HepG2 (cell line): ENCODE measurements around the gene PSENEN. TPM values are rescaled to one million over a fixed set of nuclear protein-coding genes. Genes with fewer than 3 reads are reported as not detected.

Experiments
- BCL3 ChIP-seq: sonication (generic); formaldehyde crosslinking; IDR thresholded peaks from 2 replicates; pipeline ENCODE4 v1.5.1; 2020; ENCODE audit warnings: mild to moderate bottlenecking, missing genetic modification reagents, moderate library complexity
- DMTF1 ChIP-seq: sonication (generic); formaldehyde crosslinking; IDR thresholded peaks from 2 replicates; pipeline ENCODE4 v1.4.0; 2020; ENCODE audit warnings: mild to moderate bottlenecking, missing genetic modification reagents
- ERF ChIP-seq: IDR thresholded peaks from 2 replicates; pipeline ENCODE4 v1.6.1; 2018; ENCODE audit warnings: missing biosample characterization, missing genetic modification reagents
- GABPB1 ChIP-seq: IDR thresholded peaks from 2 replicates; pipeline ENCODE4 v1.6.1; 2016; ENCODE audit warnings: mild to moderate bottlenecking, missing genetic modification reagents, moderate library complexity, missing compliant biosample characterization
- SALL1 ChIP-seq: sonication (generic); formaldehyde crosslinking; IDR thresholded peaks from 2 replicates; pipeline ENCODE4 v1.8.0; 2022; ENCODE audit warnings: mild to moderate bottlenecking, missing genetic modification reagents
- SPEN ChIP-seq: sonication (generic); formaldehyde crosslinking; IDR thresholded peaks from 2 replicates; pipeline ENCODE4 v1.5.1; 2020; ENCODE audit warnings: low read depth, mild to moderate bottlenecking, missing genetic modification reagents
- STAG1 ChIP-seq: sonication (generic); formaldehyde crosslinking; IDR thresholded peaks from 2 replicates; pipeline ENCODE4 v1.4.0; 2020; ENCODE audit warnings: missing genetic modification reagents
- THAP11 ChIP-seq: IDR thresholded peaks from 2 replicates; pipeline ENCODE4 v1.6.1; 2016; ENCODE audit warnings: missing biosample characterization, missing genetic modification reagents
- UBTF ChIP-seq: sonication (generic); formaldehyde crosslinking; IDR thresholded peaks from 2 replicates; pipeline ENCODE4 v1.4.0; 2020; ENCODE audit warnings: mild to moderate bottlenecking, missing genetic modification reagents
- ZFX ChIP-seq: sonication (generic); formaldehyde crosslinking; IDR thresholded peaks from 2 replicates; pipeline ENCODE4 v1.4.0; 2020; ENCODE audit warnings: mild to moderate bottlenecking, low read depth, missing genetic modification reagents, moderate library complexity
- ZNF143 ChIP-seq: sonication (generic); formaldehyde crosslinking; IDR thresholded peaks from 2 replicates; pipeline ENCODE4 v1.4.0; 2020; ENCODE audit warnings: missing genetic modification reagents
- ZNF263 ChIP-seq: sonication (generic); formaldehyde crosslinking; IDR thresholded peaks from 2 replicates; pipeline ENCODE4 v1.4.0; 2020; ENCODE audit warnings: missing genetic modification reagents
- ZNF460 ChIP-seq: sonication (generic); formaldehyde crosslinking; IDR thresholded peaks from 2 replicates; pipeline ENCODE4 v1.5.1; 2020; ENCODE audit warnings: missing genetic modification reagents, mild to moderate bottlenecking, borderline replicate concordance
- polyA plus RNA-seq, 8 experiments: library from polyadenylated mRNA; depleted of rRNA in 3 of 8; stranded (reverse) in 7 of 8; unstranded in 1 of 8; fragments of >200 nt; fragmentation: Illumina TruSeq in 4 of 8; extraction: Trizol in 4 of 8; gene quantifications; 2 replicates each; pipeline versions ENCODE4 v1.2.1 to v1.2.3, GENCODE V29; 2011 to 2016; ENCODE audit warnings: low read depth in 4 of 8, missing spikeins in 1 of 8, mixed read lengths in 1 of 8; ENCODE audit not compliant: insufficient read depth in 1 of 8
- total RNA-seq, 5 experiments: library from RNA; depleted of rRNA; stranded (reverse); fragments of >200 nt; fragmentation: Illumina TruSeq; extraction: Trizol; gene quantifications; 2 replicates each; pipeline ENCODE4 v1.2.3, GENCODE V29; 2016; ENCODE audit warnings: low read depth in 1 of 5
- TF ChIP-seq, protein P1 (sequence below): sonication (generic); formaldehyde crosslinking; IDR thresholded peaks from 2 replicates; pipeline ENCODE4 v1.5.1; 2020; ENCODE audit warnings: mild to moderate bottlenecking, missing genetic modification reagents, moderate library complexity
- TF ChIP-seq, protein P2 (sequence below): sonication (generic); formaldehyde crosslinking; IDR thresholded peaks from 2 replicates; pipeline ENCODE4 v1.4.0; 2020; ENCODE audit warnings: missing genetic modification reagents

PSENEN gene
- total and polyA plus RNA-seq, 2 of the 13 experiments (the other 11 are each of a cell fraction or from before 2014, with no cell fraction given) = 16.9 to 34.2 TPM

- TF ChIP-seq STAG1 (CRISPR knock-in tag) = peak; percentile 72
- TF ChIP-seq THAP11 = peak; percentile 66
- TF ChIP-seq GABPB1 (CRISPR knock-in tag) = peak; percentile 32; the same call in 1 of the 2 replicates
- peak; percentile 72 for TF ChIP-seq ZFX (CRISPR knock-in tag)
- TF ChIP-seq, protein P1, sequence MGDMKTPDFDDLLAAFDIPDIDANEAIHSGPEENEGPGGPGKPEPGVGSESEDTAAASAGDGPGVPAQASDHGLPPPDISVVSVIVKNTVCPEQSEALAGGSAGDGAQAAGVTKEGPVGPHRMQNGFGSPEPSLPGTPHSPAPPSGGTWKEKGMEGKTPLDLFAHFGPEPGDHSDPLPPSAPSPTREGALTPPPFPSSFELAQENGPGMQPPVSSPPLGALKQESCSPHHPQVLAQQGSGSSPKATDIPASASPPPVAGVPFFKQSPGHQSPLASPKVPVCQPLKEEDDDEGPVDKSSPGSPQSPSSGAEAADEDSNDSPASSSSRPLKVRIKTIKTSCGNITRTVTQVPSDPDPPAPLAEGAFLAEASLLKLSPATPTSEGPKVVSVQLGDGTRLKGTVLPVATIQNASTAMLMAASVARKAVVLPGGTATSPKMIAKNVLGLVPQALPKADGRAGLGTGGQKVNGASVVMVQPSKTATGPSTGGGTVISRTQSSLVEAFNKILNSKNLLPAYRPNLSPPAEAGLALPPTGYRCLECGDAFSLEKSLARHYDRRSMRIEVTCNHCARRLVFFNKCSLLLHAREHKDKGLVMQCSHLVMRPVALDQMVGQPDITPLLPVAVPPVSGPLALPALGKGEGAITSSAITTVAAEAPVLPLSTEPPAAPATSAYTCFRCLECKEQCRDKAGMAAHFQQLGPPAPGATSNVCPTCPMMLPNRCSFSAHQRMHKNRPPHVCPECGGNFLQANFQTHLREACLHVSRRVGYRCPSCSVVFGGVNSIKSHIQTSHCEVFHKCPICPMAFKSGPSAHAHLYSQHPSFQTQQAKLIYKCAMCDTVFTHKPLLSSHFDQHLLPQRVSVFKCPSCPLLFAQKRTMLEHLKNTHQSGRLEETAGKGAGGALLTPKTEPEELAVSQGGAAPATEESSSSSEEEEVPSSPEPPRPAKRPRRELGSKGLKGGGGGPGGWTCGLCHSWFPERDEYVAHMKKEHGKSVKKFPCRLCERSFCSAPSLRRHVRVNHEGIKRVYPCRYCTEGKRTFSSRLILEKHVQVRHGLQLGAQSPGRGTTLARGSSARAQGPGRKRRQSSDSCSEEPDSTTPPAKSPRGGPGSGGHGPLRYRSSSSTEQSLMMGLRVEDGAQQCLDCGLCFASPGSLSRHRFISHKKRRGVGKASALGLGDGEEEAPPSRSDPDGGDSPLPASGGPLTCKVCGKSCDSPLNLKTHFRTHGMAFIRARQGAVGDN (CRISPR knock-in tag) = peak; percentile 66
- no peak for TF ChIP-seq DMTF1 (CRISPR knock-in tag)
- peak; percentile 61; the same call in 1 of the 2 replicates for TF ChIP-seq ZNF263 (CRISPR knock-in tag)
- TF ChIP-seq SALL1 (CRISPR knock-in tag) = 0 out of 2 replicates have a peak, but pooled peaks have one; percentile 26
- no peak for TF ChIP-seq ZNF460 (CRISPR knock-in tag)
- TF ChIP-seq ZNF143 (CRISPR knock-in tag) = peak; percentile 37; the same call in 1 of the 2 replicates
- 0 out of 2 replicates have a peak, but pooled peaks have one; percentile 10 for TF ChIP-seq ERF (CRISPR knock-in tag)
- 0 out of 2 replicates have a peak, but pooled peaks have one; percentile 41 for TF ChIP-seq BCL3 (CRISPR knock-in tag)
- TF ChIP-seq SPEN (CRISPR knock-in tag) = no peak; the same call in 1 of the 2 replicates
- TF ChIP-seq UBTF (CRISPR knock-in tag) = peak; percentile 71
- TF ChIP-seq, protein P2, sequence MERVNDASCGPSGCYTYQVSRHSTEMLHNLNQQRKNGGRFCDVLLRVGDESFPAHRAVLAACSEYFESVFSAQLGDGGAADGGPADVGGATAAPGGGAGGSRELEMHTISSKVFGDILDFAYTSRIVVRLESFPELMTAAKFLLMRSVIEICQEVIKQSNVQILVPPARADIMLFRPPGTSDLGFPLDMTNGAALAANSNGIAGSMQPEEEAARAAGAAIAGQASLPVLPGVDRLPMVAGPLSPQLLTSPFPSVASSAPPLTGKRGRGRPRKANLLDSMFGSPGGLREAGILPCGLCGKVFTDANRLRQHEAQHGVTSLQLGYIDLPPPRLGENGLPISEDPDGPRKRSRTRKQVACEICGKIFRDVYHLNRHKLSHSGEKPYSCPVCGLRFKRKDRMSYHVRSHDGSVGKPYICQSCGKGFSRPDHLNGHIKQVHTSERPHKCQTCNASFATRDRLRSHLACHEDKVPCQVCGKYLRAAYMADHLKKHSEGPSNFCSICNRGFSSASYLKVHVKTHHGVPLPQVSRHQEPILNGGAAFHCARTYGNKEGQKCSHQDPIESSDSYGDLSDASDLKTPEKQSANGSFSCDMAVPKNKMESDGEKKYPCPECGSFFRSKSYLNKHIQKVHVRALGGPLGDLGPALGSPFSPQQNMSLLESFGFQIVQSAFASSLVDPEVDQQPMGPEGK (CRISPR knock-in tag) = peak; percentile 39; the same call in 1 of the 2 replicates
These were observed 45.7 kb downstream of the PSENEN start (continued) for GRCh38 chr19:35790981-35791813.
